Adrenal gland (tissue), 5 donors: ENCODE results near the gene NOP14.

Experiments used
- POLR2A ChIP-seq, 2 donors: fragments of 450-650 bp; IDR thresholded peaks; one replicate each; pipeline ENCODE4 v1.6.1; 2017; ENCODE audit warnings: antibody characterized with exemption in 2 of 2, mild to moderate bottlenecking in 2 of 2, moderate library complexity in 1 of 2
- TF ChIP-seq, protein P1 (sequence below), 6 experiments: fragments of 450-650 bp in 4 of 6; fragments of 200-600 bp in 2 of 6; sonication (generic) in 1 of 6; IDR thresholded peaks; 1 replicate in 5 of 6; 2 replicates in 1 of 6; pipeline versions ENCODE4 v1.5.1 to v1.8.0; 2016 to 2021; ENCODE audit warnings: antibody characterized with exemption in 6 of 6, mild to moderate bottlenecking in 2 of 6, moderate library complexity in 1 of 6
- donor health status: DM: no; HTN: no; CAD: no.

DNA sequence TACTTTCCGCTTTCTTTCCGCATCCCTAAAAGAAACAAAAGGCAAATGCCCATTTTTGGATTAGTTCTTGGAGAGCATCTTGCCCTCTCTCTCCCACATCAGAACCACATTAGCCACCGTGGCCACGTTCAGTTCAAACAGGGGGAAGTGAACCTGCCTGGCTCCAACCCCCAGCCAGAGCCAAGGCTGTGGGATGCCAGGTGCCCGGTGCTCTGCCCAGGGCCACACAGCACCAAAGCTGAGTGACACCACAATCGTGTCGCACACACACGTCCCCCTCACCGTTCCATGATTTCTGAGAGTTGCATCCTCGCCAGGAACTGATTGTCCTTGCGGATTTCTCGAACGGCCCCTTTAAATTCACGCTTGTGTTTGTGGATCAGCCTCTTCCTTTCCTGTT, 24.3 kb downstream of the NOP14 start:
- TF ChIP-seq, protein P1, sequence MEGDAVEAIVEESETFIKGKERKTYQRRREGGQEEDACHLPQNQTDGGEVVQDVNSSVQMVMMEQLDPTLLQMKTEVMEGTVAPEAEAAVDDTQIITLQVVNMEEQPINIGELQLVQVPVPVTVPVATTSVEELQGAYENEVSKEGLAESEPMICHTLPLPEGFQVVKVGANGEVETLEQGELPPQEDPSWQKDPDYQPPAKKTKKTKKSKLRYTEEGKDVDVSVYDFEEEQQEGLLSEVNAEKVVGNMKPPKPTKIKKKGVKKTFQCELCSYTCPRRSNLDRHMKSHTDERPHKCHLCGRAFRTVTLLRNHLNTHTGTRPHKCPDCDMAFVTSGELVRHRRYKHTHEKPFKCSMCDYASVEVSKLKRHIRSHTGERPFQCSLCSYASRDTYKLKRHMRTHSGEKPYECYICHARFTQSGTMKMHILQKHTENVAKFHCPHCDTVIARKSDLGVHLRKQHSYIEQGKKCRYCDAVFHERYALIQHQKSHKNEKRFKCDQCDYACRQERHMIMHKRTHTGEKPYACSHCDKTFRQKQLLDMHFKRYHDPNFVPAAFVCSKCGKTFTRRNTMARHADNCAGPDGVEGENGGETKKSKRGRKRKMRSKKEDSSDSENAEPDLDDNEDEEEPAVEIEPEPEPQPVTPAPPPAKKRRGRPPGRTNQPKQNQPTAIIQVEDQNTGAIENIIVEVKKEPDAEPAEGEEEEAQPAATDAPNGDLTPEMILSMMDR (IDR thresholded peaks at IDR 0.05) = no peak
- no peak for TF ChIP-seq POLR2A (IDR thresholded peaks at IDR 0.05)
